ENCODE data around the gene ATP11A. TPM values are rescaled to one million over a fixed set of nuclear protein-coding genes. Genes with fewer than 3 reads are reported as not detected.
"Not testable (repeated sequence)": the region's sequence is repeated elsewhere in the genome, so short reads cannot be mapped to it uniquely, and the experiment has no call there.

ATP11A gene
- total and polyA plus RNA-seq, 7 donors = 0.69 to 22.9 (median 9.6) TPM

GRCh38 chr13:112796190-112796915 is 106.5 kb downstream of the ATP11A start:
- no peak overlapping the region for H3K4me3 ChIP-seq
- no peaks in the 10 kb centered on the region for H3K9me3 ChIP-seq
- TF ChIP-seq EP300 (IDR thresholded peaks at IDR 0.05) (no peak), POLR2AphosphoS5 (IDR thresholded peaks at IDR 0.05) (no peak), POLR2A (IDR thresholded peaks at IDR 0.05) (no peak)
- H3K27me3 ChIP-seq = no peaks in the 10 kb centered on the region
- no peak for DNase-seq
- H3K36me3 ChIP-seq = no peaks in the 10 kb centered on the region
- H3K4me1 ChIP-seq = no peaks in the 10 kb centered on the region
- no peak overlapping the region for H3K27ac ChIP-seq
- intact Hi-C loops (cut with DNase I) = no loop called here
- WGBS, 2 donors = 97 to 98% methylated on average over 9 of the region's 9 CpGs

- Histone ChIP-seq H3K4me3 (no peak overlapping the region), H3K4me1 (no peaks in the 10 kb centered on the region), H3K9me3 (no peaks in the 10 kb centered on the region), H3K27ac (no peak overlapping the region), H3K27me3 (no peaks in the 10 kb centered on the region), H3K36me3 (no peaks in the 10 kb centered on the region)
- TF ChIP-seq POLR2A (IDR thresholded peaks at IDR 0.05) (no peak), POLR2AphosphoS5 (IDR thresholded peaks at IDR 0.05) (no peak), EP300 (IDR thresholded peaks at IDR 0.05) (no peak)
- TF ChIP-seq, protein P1, sequence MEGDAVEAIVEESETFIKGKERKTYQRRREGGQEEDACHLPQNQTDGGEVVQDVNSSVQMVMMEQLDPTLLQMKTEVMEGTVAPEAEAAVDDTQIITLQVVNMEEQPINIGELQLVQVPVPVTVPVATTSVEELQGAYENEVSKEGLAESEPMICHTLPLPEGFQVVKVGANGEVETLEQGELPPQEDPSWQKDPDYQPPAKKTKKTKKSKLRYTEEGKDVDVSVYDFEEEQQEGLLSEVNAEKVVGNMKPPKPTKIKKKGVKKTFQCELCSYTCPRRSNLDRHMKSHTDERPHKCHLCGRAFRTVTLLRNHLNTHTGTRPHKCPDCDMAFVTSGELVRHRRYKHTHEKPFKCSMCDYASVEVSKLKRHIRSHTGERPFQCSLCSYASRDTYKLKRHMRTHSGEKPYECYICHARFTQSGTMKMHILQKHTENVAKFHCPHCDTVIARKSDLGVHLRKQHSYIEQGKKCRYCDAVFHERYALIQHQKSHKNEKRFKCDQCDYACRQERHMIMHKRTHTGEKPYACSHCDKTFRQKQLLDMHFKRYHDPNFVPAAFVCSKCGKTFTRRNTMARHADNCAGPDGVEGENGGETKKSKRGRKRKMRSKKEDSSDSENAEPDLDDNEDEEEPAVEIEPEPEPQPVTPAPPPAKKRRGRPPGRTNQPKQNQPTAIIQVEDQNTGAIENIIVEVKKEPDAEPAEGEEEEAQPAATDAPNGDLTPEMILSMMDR (IDR thresholded peaks at IDR 0.05) = no peak
- intact Hi-C loops (cut with DNase I) = no loop called here
- no peak for DNase-seq
- whole genome bisulfite sequencing, 2 donors = 95 to 97% methylated on average over 1 of the region's 1 CpG
Measured at GRCh38 chr13:112799394-112799793, 109.6 kb downstream of the ATP11A start.

- WGBS, 2 donors = 96 to 98% methylated on average over 1 of the region's 1 CpG
- intact Hi-C loops (cut with DNase I) = no loop called here
- TF ChIP-seq POLR2AphosphoS5 (IDR thresholded peaks at IDR 0.05) (no peak), POLR2A (IDR thresholded peaks at IDR 0.05) (no peak), EP300 (IDR thresholded peaks at IDR 0.05) (no peak)
- TF ChIP-seq, protein P1 (IDR thresholded peaks at IDR 0.05) = no peak
- H3K27me3 ChIP-seq = no peaks in the 10 kb centered on the region
- H3K4me3 ChIP-seq = no peak overlapping the region
- no peaks in the 10 kb centered on the region for H3K36me3 ChIP-seq
- H3K9me3 ChIP-seq = no peaks in the 10 kb centered on the region
- H3K4me1 ChIP-seq = no peaks in the 10 kb centered on the region
- no peak for DNase-seq
- H3K27ac ChIP-seq = no peak overlapping the region
Measured at GRCh38 chr13:112800057-112800456, 110.2 kb downstream of the ATP11A start.

DNA sequence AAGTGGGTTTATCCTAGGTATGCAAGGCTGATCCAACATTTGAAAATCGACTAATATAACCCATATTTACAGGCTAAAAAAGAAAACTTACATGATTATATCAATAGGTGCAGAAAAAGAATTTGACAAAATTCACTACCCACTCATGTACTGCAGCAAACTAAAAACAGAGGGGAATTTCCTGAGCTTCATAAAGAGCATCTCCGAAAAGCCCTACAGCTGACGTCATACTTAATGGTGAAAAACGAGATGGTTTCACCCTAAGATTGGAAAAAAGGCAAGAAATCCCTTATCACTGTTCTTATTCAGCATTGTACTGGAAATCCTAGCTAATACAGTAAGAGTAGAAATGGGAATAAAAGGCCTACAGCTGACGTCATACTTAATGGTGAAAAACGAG is 111.0 kb downstream of the ATP11A start:
- WGBS, 2 donors = 89 to 93% methylated on average over 4 of the region's 6 CpGs
- intact Hi-C loops (cut with DNase I); H3K9me3 ChIP-seq; H3K36me3 ChIP-seq; H3K4me1 ChIP-seq; H3K4me3 ChIP-seq; H3K27me3 ChIP-seq; DNase-seq; H3K27ac ChIP-seq: not testable (repeated sequence)

DNA sequence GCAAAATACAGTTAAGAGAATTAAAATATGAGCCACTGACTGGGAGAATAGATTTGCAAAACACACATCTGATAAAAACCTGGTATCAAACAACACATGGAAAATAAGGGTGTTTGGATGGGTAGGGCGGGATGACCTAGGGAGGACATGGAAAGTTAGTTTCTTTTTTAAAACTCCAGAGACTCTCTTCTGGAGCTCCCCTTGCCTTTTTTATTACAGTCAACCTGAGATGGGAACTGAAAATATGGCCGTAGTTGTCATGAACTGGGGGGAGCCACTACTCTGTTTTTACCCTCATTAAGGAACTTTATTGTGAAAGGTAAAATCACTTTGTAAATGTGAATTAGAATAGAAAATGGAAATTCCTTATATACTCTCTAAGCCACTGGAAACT is 113.0 kb downstream of the ATP11A start:
- TF ChIP-seq EP300 (IDR thresholded peaks at IDR 0.05) = no peak
- TF ChIP-seq, protein P1 (IDR thresholded peaks at IDR 0.05) = no peak
- TF ChIP-seq POLR2A (IDR thresholded peaks at IDR 0.05) = no peak
- TF ChIP-seq POLR2AphosphoS5 (IDR thresholded peaks at IDR 0.05) = no peak
- no peaks in the 10 kb centered on the region for H3K4me1 ChIP-seq
- 83 to 88% methylated on average over 2 of the region's 2 CpGs for WGBS, 2 donors
- no peak overlapping the region for H3K4me3 ChIP-seq
- H3K27ac ChIP-seq = no peak overlapping the region
- intact Hi-C loops (cut with DNase I) = no loop called here
- H3K36me3 ChIP-seq = peaks cover 0 to 7% (median 0%) of the 10 kb centered on the region in 4 donors
- no peak for DNase-seq
- no peaks in the 10 kb centered on the region for H3K9me3 ChIP-seq
- no peaks in the 10 kb centered on the region for H3K27me3 ChIP-seq

DNA sequence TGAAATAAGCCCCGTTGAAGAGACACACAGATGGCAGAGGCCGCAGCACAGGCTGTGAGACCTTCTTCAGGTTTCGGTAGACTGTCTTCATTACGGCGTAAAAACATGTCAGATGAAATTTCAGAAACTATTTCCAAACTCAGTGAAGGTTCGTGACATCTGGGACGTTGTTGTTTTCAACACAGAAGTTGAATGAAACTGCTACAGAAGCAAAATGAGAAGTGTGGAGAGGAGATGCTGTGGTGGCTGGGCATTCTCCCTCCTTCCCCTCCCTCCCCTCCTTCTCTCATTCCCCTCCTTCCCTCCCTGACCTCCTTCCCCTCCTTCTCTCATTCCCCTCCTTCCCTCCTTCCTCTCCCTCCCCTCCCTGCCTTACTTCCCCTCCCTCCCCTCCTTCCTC is 113.6 kb downstream of the ATP11A start:
- Histone ChIP-seq H3K4me3 (no peak overlapping the region), H3K27ac (no peak overlapping the region), H3K9me3 (no peaks in the 10 kb centered on the region), H3K27me3 (no peaks in the 10 kb centered on the region), H3K36me3 (peaks cover 0 to 7% (median 0%) of the 10 kb centered on the region in 4 donors), H3K4me1 (no peaks in the 10 kb centered on the region)
- no peak for DNase-seq
- intact Hi-C loops (cut with DNase I) = no loop called here
- TF ChIP-seq, protein P1 (IDR thresholded peaks at IDR 0.05) = no peak
- TF ChIP-seq POLR2A (IDR thresholded peaks at IDR 0.05) = no peak
- 66 to 87% methylated on average over 7 of the region's 7 CpGs for WGBS, 2 donors

All from sigmoid colon (tissue), 7 donors.